ENCODE results near the gene WDFY4.

- no peak for TF ChIP-seq CTCF (conservative IDR thresholded peaks at IDR 0.05)
- no peak for TF ChIP-seq ZFX (IDR thresholded peaks at IDR 0.05)
Observed at GRCh38 chr10:48931188-48931587, 246.5 kb downstream of the WDFY4 start.

All from C4-2B (cell line).